CD4-positive, alpha-beta T cell treated with Interleukin-1 beta for 1 hour (primary cell): ENCODE results near the gene KDM6B.

Experiments used
- DNase-seq, 2 donors: peaks; one replicate each; pipeline ENCODE4 v3.0.0-alpha.2; 2020 to 2022

KDM6B gene

DNA sequence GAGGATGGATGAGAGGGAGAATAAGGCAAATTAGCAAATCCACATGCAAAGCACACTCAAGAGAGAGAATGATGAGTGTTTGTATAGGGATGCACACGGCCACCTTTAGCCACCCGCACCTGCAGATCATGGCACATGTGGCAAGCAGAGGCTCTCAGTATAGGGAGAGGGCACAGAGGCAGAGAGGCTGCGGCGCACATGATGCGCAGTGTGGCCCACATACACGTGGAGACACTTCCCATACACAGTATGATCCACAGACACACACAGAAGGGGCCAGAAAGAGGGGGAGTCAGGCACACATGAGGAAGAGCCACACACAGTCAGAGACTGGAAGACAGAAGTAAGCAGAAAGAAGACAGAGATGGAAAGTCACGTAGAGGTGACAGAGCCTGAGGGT is 48.1 kb downstream of the KDM6B start:
- no peak for DNase-seq

DNA sequence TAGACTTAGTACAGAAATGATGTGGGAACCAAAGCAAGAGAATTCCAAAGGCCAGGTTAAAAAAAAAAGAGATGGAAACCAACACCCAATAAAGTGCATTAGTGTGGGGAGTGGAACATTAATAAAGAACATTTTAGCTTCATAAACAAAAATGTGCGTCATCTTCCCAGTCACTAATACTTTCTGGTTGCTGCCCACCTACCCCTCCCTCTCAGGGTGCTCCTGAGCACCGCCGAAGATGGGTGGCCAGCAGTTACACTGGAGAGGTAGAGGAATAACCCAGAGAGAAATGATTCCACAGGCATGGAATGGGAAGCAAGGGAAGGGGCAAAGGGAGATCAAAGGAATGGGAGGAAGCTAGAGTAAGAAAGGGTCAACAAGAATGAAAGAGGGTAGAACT is 48.6 kb downstream of the KDM6B start:
- no peak for DNase-seq
